ENCODE measurements around the gene CYP2A6. TPM values are rescaled to one million over a fixed set of nuclear protein-coding genes. Genes with fewer than 3 reads are reported as not detected.
A peak's percentile ranks its signal among the peaks of the same experiment; 100 is the strongest.
"Not testable (repeated sequence)": the region's sequence is repeated elsewhere in the genome, so short reads cannot be mapped to it uniquely, and the experiment has no call there.

CYP2A6 gene
- total RNA-seq, 1 experiment from 2014 or later = not detected

DNA sequence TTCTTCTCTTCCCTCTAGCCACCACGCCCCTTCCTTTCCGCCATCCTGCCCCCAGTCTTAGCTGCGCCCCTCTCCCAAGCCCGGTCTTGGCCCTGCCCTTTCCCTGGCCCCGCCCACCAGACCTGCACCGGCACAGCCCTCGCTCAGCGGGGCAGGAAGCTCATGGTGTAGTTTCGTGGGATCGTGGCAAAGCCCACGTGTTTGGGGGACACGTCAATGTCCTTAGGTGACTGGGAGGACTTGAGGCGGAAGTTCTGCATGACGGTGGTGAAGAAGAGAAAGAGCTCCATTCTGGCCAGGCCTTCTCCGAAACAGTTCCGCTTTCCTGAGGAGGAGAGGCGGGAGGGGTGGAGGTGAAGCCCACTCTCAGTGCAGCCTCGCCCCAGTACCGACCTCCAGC, 6.6 kb downstream of the CYP2A6 start:
- not testable (repeated sequence) for DNase-seq (ENCODE audit: low read depth)

DNA sequence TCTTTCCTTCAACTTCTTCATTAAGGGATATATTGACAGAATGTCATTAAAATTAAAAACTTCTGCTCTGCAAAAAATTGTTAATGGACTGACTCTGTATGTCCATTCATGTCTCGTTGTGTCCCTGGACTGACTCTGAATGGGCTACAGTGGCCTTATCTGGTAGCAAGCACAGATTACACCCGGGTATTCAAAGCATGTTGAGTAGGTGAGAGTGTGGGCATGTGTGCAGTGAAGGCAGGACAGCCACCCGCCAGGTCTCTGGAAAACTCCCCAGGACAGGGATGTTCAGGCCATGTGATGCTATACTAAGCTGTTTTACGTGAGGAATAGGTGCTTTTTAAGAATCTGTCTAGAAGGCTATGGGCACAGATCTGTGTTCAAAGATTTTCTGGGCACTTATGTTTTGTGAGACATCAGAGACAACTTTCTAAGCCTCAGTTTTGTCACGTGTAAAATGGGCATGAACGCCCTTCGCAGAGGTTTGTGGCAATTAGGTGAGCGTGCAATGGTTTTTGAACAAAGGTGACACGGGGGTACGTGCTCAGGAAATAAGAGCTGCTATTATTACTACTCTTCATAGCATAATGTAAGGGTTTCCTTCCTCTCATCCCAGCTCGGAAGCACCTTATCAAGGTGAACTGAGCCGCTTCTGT, 7.1 kb downstream of the CYP2A6 start:
- DNase-seq (ENCODE audit: low read depth) = not testable (repeated sequence)

DNA sequence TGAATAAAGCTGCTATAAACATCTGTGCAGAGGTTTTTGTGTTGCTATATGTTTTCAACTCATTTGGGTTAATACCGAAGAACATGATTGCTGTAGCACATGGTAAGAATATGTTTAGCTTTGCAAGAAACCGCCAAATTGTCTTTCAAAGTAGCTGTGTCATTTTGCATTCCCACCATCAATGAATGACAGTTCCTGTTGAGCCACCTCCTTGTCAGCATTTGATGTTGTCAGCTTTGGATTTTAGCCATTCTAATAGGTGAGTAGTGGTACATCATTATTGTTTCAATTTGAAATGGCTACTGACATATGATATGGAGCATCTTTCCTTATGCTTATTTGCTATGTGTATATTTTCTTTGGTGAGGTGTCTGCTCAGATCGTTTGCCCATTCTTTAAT, 8.2 kb downstream of the CYP2A6 start:
- not testable (repeated sequence) for DNase-seq (ENCODE audit: low read depth)

DNA sequence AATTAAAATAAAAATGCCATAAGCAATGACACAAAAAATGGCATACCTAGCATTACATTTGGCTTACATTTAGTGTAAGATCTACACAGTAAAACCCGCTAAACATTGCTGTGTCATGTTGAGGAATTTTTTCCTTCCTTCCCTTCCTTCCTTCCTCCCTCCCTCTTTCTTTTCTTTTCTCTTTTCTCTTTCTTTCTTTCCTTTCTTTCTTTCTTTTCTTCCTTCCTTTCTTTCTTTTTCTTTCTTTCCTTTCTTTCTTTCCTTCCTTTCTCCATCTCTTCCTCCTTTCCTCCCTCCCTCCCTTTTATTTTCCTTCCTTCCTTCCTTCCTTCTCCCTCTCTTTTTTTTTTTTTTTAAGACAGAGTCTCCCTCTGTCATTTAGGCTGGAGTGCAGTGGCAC, 11.8 kb downstream of the CYP2A6 start:
- not testable (repeated sequence) for DNase-seq (ENCODE audit: low read depth)

DNA sequence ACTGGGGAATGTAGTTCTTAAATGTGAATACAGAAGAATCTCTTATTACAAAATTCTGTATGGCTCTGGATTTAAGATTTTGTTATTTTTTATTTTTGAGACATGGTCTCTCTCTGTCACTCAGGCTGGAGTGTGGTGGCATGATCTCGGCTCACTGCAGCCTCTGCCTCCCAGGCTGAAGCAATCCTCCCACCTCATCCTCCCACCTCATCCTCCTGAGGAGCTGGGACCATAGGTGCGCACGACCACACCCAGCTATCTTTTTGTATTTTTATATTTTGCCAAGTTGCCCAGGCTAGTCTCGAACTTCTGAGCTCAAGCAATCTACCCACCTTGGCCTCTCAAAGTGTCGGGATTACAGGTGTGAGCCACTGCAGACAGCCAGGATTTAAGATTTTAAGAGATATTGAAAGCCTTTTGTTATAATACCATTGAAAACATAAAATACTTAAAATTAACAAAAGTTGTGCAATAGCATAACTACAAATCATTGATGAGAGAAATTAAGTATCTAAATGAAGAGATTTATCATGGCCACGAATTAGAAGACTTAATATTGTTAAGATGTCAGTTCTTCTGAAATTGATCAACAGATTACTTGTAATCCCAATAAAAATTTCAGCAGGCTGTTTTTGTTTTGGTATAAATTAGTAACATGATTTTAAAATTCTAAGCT, 13.4 kb downstream of the CYP2A6 start:
- DNase-seq (ENCODE audit: low read depth) = no peak

DNA sequence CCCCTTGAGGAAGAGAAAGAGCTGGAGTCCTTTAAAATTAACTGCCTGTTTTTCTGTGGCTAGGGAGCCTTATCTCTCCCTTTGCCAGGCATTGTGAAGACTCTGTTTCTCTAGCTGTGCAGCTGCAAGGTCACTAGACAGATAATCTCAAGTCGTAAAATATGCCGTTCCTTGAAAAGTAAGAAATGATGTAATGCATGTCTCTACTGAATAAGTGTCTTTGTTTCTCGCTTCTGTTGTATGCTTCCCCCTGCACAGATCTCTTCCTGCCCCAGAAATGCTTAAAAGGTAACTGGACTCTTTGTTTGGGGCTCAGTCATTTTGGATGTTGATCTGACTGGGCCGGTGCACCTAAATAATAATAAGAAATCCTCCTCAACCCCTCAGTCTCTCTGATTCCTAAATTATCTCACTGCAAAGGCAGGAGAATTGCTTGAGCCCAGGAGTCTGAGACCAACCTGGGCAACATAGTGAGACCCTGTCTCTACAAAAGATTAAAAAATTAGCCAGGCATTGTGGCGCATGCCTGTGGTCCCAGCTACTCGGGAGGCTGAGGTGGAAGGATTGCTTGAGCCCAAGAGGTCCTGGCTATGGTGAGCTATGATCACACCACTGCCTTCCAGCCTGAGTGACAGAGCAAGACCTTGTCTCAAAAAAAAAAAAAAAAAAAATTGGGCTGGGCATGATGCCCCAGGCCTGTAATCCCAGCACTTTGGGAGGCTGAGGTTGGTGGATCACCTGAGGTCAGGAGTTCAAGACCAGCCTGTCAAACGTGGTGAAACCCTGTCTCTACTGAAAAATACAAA, 16.3 kb downstream of the CYP2A6 start:
- not testable (repeated sequence) for DNase-seq (ENCODE audit: low read depth)

DNA sequence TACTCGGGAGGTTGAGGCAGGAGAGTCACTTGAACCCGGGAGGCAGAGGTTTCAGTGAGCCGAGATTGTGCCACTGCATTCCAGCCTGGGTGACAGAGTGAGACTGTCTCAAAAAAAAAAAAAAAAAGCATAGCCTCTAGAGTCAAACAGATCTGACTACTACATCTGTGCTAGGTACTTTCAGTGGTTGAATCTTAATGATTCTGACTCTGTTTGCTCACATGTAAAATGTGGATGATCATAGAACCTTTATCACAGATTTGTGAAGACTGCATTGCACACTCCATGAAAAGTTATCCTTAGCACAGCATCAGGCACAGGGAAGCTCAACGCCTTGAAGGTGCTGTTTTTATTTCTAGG, 17.8 kb downstream of the CYP2A6 start:
- DNase-seq (ENCODE audit: low read depth) = not testable (repeated sequence)

DNA sequence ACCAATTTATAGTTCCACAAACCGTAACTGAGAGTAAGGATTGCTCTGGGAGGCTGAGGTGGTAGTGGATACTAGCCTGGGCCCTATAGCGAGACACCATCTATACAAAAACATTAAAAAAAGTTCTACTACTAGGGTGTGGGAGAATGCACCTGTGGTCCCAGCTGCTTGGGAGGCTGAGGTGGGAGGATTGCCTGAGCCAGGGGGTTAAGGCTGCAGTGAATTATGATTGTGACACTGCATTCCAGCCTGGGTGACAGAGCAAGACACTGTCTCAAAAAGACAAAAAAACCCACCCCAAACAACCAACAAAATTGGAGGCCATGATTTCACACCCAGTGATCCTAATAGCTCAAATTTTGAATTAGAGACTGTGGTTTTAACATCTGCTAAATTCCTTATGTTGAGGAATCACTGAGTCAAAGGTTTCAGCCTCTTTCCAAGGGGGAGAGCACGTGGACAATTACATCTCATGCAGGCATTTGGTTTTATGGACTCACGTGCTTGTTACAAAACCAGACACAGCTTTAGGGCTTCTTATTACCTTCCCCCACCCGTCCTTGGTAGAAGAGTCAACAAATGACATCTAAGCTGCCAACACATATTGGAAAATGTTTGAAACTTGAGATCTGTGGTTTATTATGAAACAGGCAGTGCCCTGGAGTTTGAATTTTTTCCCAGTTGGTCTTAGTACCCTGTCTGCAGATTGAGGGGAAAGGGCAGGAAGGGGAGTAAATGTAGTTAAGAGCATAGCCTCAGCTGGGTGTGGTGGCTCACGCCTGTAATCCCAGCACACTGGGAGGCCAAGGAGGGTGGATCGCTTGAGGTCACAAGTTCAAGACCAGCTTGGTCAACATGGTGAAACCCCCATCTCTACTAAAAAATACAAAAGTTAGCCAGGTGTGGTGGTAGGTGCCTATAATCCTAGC, 18.5 kb downstream of the CYP2A6 start:
- DNase-seq (ENCODE audit: low read depth) = peak; percentile 95

DNA sequence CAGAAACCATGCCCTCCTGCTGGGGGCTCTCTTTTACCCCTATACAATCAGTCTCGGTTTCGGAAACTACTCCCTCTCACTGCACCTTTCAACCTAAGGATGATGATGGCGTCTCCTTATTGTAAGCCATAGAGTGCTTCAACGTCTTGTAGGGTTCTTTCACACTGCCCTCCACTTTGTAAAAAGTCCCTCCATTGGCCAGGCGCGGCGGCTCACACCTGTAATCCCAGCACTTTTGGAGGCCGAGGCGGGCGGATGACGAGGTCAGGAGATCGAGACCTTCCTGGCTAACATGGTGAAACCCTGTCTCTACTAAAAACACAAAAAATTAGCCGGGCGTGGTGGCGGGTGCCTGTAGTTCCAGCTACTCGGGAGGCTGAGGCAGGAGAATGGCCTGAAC, 19.5 kb downstream of the CYP2A6 start:
- DNase-seq (ENCODE audit: low read depth) = not testable (repeated sequence)

DNA sequence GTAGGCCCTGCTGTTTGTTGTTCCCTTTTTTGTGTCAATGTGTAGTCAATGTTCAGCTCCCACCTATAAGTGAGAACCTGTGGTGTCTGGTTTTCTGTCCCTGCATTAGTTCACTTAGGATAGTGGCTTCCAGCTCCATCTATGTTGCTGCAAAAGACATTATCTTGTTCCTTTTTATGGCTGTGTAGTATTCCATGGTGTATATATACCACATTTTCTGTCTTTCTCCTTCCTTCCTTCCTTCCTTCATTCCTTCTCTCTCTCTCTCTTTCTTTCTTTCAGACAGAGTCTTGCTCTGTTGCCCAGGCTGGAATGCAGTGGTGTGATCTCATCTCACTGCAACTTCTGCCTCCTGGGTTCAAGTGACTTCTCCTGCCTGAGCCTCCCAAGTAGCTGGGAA, 21.0 kb downstream of the CYP2A6 start:
- DNase-seq (ENCODE audit: low read depth) = no peak

DNA sequence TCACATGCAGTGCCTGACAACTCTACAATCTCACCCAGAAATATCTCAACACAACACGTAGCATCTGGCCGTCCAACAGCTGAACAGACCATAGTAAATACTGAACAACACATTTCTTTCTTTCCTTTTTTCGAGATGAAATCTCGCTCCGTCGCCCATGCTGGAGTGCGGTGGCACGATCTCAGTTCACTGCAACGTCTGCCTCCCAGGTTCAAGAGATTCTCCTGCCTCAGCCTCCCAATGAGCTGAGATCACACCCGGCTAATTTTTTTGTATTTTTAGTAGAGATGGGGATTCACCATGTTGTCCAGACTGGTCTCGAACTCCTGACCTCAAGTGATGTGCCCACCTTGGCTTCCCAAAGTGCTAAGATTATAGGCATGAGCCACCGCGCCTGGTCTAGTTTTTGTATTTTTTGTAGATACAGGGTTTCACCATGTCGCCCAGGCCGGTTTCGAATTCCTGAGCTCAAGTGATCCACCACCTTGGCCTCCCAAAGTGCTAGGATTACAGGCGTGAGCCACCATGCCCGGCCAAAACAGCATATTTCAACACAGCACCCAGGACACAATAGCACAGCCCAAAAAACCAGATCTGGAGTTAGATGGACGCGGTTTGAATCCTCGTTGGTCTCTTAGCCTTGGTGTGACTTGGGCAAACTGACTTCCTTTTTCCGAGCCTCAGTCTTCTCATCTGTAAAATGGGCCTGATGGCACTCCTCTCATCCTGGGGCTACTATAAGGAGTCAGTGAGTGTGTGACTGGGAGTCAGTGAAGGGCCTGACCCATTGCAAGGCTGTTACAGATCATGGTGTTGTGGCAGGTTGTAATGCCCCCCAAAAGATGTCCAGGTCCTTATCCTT, 22.6 kb downstream of the CYP2A6 start:
- no peak for DNase-seq (ENCODE audit: low read depth)

DNA sequence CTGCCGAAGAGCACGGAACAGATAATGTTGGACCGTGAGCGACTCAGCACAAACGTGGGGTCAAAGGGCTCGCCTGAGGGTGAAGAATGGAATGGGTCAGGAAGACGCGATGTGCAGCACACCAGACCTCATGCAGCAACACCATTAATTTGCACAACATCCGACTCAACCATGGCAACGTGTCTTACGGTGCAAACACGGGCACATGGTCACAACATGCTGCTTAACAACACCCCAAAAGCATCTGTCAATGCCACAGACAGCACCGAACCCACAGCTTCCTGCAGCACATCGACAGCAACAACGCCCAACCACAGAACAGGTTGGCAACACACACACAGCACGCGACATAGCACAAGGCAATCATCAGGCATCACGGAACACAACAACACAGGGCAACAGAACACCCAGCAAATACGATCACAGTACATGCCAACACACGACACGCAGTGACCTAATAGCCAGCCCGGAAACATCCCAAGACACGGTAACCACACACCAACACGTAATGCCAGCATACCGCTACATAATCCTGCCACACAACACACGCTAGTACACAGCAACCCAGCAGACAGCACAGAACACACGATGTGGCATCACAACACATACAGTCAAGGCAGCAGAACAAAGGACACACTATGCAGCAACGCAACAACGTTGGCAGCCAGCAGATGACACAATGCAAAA, 23.4 kb downstream of the CYP2A6 start:
- DNase-seq (ENCODE audit: low read depth) = not testable (repeated sequence)

DNA sequence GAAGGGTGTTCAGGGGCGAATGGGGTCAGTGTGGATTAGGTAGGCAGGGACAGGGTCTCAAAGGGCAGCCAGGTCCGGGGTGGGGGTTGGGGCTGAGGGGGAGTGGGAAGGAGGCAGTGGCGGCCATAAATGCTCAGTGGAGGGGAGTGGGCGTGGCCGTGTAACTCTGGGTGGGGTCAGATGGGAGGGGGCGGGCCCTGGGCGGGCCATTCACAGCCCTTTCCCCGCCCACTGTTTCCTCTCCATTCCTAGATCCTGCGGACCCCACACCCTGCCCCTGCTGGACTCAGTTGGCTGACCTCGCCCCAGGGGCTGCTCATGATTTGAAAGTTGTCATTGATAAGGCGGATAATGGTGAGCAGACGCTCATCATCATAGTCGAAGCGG, 23.9 kb downstream of the CYP2A6 start:
- DNase-seq (ENCODE audit: low read depth) = not testable (repeated sequence)

DNA sequence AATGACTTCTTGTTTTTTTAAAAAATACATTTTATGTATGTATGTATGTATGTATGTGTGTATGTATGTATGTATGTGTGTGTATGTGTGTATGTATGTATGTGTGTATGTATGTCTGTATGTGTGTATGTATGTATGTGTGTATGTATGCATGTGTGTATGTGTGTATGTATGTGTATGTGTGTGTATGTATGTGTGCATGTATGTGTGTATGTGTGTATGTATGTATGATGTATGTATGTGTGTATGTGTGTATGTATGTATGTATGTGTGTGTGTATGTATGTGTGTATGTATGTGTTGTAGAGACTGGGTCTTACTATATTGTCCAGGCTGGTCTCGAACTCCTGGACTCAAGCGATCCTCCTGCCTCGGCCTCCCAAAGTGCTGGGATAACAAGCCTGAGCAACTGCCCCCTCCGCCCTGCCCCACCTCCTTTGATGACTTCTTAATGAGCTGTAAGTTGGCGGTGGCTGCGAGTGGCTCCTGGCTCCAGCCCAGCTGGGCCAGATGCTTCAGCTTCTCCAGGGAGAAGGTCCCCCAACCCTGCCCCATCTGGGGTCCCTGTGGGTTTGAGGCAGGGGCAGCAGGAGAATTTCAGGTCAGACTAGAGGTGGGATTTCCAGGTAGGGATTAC, 24.7 kb downstream of the CYP2A6 start:
- DNase-seq (ENCODE audit: low read depth) = not testable (repeated sequence)

DNA sequence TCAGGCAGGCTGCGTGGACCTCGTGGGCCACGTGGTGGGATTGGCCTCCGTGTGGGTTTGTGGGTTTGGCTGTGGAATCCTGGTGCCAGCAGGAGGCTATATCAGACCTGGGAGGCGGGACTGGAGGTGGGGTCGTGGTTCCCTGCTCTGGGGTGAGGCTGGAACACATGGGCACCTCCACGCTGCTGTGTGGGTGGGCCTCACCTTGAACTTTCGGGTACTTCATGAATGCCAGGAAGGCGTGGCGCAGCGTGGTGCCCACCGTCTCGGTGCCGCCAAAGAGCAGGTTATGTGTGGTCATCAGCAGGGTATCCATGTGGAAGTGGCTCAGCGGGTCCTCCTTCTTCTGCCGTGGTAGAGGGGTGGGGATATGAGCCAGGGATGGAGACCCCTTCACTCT, 25.3 kb downstream of the CYP2A6 start:
- not testable (repeated sequence) for DNase-seq (ENCODE audit: low read depth)

DNA sequence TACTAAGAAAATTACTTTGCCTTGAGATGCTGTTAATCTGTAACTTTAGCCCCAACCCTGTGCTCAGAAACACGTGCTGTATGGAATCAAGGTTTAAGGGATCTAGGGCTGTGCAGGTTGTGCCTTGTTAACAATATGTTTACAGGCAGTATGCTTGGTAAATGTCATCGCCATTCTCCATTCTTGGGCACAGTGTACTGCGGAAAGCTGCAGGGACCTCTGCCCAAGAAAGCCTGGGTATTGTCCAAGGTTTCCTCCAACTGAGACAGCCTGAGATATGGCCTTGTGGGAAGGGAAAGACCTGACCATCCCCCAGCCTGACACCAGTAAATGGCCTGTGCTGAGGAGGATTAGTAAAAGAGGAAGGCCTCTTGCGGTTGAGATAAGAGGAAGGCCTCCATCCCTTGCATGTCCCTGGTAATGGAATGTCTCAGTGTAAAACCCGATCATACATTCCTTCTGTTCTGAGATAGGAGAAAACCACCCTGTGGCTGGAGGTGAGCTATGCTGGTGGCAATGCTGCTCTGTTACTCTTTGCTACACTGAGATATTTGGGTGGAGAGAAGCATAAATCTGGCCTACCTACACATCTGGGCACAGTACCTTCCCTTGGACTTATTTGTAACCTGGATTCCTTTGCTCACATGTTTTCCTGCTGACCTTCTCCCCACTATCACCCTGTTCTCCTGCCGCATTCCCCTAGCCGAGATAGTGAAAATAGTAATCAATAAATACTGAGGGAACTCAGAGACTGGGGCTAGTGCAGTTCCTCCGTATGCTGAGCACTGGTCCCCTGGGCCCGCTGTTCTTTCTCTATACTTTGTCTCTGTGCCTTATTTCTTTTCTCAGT, 27.3 kb downstream of the CYP2A6 start:
- not testable (repeated sequence) for DNase-seq (ENCODE audit: low read depth)

DNA sequence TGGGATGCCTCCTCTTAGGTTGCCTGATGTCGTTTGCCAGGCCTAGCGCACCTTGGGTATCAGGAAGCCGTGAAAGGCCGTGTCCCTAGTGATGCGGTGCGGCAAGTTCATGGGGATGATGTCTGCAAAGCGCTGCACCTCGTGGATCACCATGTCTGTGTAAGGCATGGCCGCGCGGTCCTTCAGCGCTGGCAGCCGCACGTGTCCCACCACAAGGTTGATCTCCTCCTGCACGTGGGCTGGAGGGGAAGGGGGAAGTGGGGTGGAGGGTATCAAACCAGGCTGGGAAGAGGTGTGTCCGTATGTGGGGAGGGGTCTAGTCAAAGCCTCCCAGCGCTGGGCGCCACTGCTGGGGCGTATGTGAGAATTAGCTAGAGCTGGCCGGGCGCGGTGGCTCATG, 28.1 kb downstream of the CYP2A6 start:
- no peak for DNase-seq (ENCODE audit: low read depth)

DNA sequence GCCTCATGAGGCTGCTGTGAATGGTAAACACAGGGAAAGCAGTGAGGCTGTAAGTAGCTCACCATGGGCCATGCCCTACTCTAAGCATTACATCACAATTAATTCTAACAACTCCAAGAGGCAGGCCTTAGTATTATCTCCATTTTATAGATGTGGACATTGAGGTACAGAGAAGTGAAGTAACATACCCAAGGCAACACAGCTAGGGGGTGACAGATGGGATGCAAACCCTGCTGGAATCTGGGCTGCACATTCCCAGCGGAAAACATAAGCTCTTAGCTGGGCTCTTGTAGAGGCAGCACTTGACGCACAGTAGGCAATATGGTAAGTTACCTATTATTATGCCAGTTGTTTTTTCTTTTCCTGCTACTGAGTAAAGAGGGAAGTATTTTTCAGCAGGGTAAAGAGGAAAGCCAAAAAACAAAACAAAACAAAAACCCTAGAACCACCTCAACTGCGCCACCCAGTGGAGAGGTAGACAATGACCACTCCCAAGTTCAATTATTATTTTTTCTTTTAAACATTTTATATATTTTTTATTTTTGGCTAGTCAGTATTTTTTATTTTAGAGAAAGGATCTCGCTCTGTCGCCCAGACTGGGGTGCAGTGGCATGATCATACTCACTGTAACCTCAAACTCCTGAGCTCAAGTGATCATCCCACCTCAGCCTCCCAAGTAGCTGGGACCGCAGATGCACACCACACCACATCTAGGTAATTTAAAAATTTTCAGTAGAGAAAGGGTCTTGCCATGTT, 30.6 kb downstream of the CYP2A6 start:
- DNase-seq (ENCODE audit: low read depth) = not testable (repeated sequence)

Measured in RPMI7951 (cell line).